H9 (cell line): ENCODE measurements around the gene MSI1. TPM values are rescaled to one million over a fixed set of nuclear protein-coding genes. Genes with fewer than 3 reads are reported as not detected.

Experiments used
- DNase-seq: peaks from one replicate; pipeline ENCODE4 v3.0.0-alpha.2; 2017
- H2AFZ ChIP-seq: one replicate; pipeline ENCODE4 v1.6.1; 2013; ENCODE audit warnings: mild to moderate bottlenecking, low read length, control low read depth, moderate library complexity
- H2AK5ac ChIP-seq: 2 replicates; pipeline ENCODE4 v1.6.1; 2013; ENCODE audit warnings: low read length, control low read depth, mixed read lengths; ENCODE audit not compliant: insufficient read length
- H2BK120ac ChIP-seq: one replicate; pipeline ENCODE4 v1.6.1; 2013; ENCODE audit warnings: low read depth, mild to moderate bottlenecking, low read length, control low read depth, inconsistent platforms; ENCODE audit not compliant: poor library complexity, severe bottlenecking
- H2BK12ac ChIP-seq: 2 replicates; pipeline ENCODE4 v1.6.1; 2013; ENCODE audit warnings: low read length, control low read depth, mixed read lengths, low read depth; ENCODE audit not compliant: insufficient read length
- H2BK15ac ChIP-seq: 2 replicates; pipeline ENCODE4 v1.6.1; 2013; ENCODE audit warnings: low read depth, low read length, control low read depth
- H2BK20ac ChIP-seq: one replicate; pipeline ENCODE4 v1.6.1; 2013; ENCODE audit warnings: low read depth, mild to moderate bottlenecking, low read length, control low read depth, inconsistent platforms; ENCODE audit not compliant: poor library complexity, severe bottlenecking
- H2BK5ac ChIP-seq: 2 replicates; pipeline ENCODE4 v1.6.1; 2013; ENCODE audit warnings: low read length, control low read depth, mixed read lengths; ENCODE audit not compliant: insufficient read length
- H3K14ac ChIP-seq: 2 replicates; pipeline ENCODE4 v1.6.1; 2013; ENCODE audit warnings: low read length, control low read depth; ENCODE audit not compliant: insufficient read depth
- H3K18ac ChIP-seq: 2 replicates; pipeline ENCODE4 v1.6.1; 2013; ENCODE audit warnings: low read depth, mild to moderate bottlenecking, mixed read lengths, low read length, control low read depth; ENCODE audit not compliant: insufficient read length
- H3K23ac ChIP-seq: 2 replicates; pipeline ENCODE4 v1.6.1; 2013; ENCODE audit warnings: low read length, control low read depth, mixed read lengths, low read depth; ENCODE audit not compliant: insufficient read length
- H3K23me2 ChIP-seq: 2 replicates; pipeline ENCODE4 v1.6.1; 2013; ENCODE audit warnings: low read depth, mild to moderate bottlenecking, mixed read lengths, low read length, control low read depth; ENCODE audit not compliant: insufficient read length, poor library complexity, severe bottlenecking
- H3K27ac ChIP-seq: 2 replicates; pipeline ENCODE4 v1.5.1; 2013; ENCODE audit warnings: low read length, control low read depth, mixed read lengths, low read depth; ENCODE audit not compliant: insufficient read length
- H3K27me3 ChIP-seq: 2 replicates; pipeline ENCODE4 v1.6.1; 2013; ENCODE audit warnings: low read length, control low read depth, inconsistent platforms; ENCODE audit not compliant: insufficient read depth
- H3K4ac ChIP-seq: 2 replicates; pipeline ENCODE4 v1.6.1; 2013; ENCODE audit warnings: low read depth, mild to moderate bottlenecking, control low read depth, inconsistent platforms, low read length, moderate library complexity
- H3K4me1 ChIP-seq: 2 replicates; pipeline ENCODE4 v1.6.1; 2013; ENCODE audit warnings: low read length, control low read depth, inconsistent platforms; ENCODE audit not compliant: insufficient read depth
- H3K4me2 ChIP-seq: 2 replicates; pipeline ENCODE4 v1.6.1; 2013; ENCODE audit warnings: low read length, control low read depth, mixed read lengths; ENCODE audit not compliant: insufficient read length, insufficient read depth
- H3K56ac ChIP-seq: 2 replicates; pipeline ENCODE4 v1.6.1; 2013; ENCODE audit warnings: low read depth, mild to moderate bottlenecking, mixed read lengths, low read length, control low read depth; ENCODE audit not compliant: insufficient read length
- H3K79me1 ChIP-seq: 2 replicates; pipeline ENCODE4 v1.6.1; 2013; ENCODE audit warnings: low read depth, mild to moderate bottlenecking, moderate library complexity, low read length, control low read depth, inconsistent platforms; ENCODE audit not compliant: insufficient read depth, poor library complexity, severe bottlenecking
- H3K79me2 ChIP-seq: 2 replicates; pipeline ENCODE4 v1.6.1; 2013; ENCODE audit warnings: low read length, control low read depth, inconsistent platforms; ENCODE audit not compliant: insufficient read depth
- H3K9ac ChIP-seq: 2 replicates; pipeline ENCODE4 v1.6.1; 2013; ENCODE audit warnings: low read length, control low read depth, mixed read lengths; ENCODE audit not compliant: insufficient read length; ENCODE audit errors: extremely low read depth
- H3K9me3 ChIP-seq: one replicate; pipeline ENCODE4 v1.6.1; 2013; ENCODE audit warnings: low read depth, low read length, inconsistent platforms; ENCODE audit not compliant: control insufficient read depth
- H3T11ph ChIP-seq: one replicate; pipeline ENCODE4 v1.6.1; 2013; ENCODE audit warnings: mild to moderate bottlenecking, low read length, control low read depth, inconsistent platforms
- H4K20me1 ChIP-seq: one replicate; pipeline ENCODE4 v1.6.1; 2013; ENCODE audit not compliant: control insufficient read depth, insufficient read length, insufficient read depth
- H4K5ac ChIP-seq: 2 replicates; pipeline ENCODE4 v1.6.1; 2013; ENCODE audit warnings: low read depth, mild to moderate bottlenecking, mixed read lengths, low read length, control low read depth; ENCODE audit not compliant: insufficient read length
- H4K8ac ChIP-seq: replicated peaks from 2 replicates; pipeline ENCODE4 v1.6.1; 2013; ENCODE audit warnings: low read length, control low read depth, mixed read lengths, low read depth; ENCODE audit not compliant: insufficient read length
- H4K91ac ChIP-seq: 2 replicates; pipeline ENCODE4 v1.6.1; 2013; ENCODE audit warnings: low read depth, mild to moderate bottlenecking, moderate library complexity, mixed read lengths, low read length, control low read depth; ENCODE audit not compliant: insufficient read length
- H3K27ac Mint-ChIP-seq, 3 experiments: 2 replicates in 2 of 3; 3 replicates in 1 of 3; pipeline ENCODE4 v1.8.0; 2020 to 2021; ENCODE audit warnings: mixed read lengths in 3 of 3, mild to moderate bottlenecking in 1 of 3, moderate library complexity in 1 of 3
- H3K27me3 Mint-ChIP-seq: 2 replicates; pipeline ENCODE4 v1.8.0; 2021; ENCODE audit warnings: low read depth, mild to moderate bottlenecking, moderate library complexity, mixed read lengths
- H3K36me3 Mint-ChIP-seq, 3 experiments: 2 replicates in 2 of 3; 3 replicates in 1 of 3; pipeline ENCODE4 v1.8.0; 2020 to 2021; ENCODE audit warnings: low read depth in 3 of 3, mixed read lengths in 3 of 3; ENCODE audit not compliant: insufficient read depth in 1 of 3
- H3K4me1 Mint-ChIP-seq, 2 experiments: 2 replicates each; pipeline ENCODE4 v1.8.0; 2020; ENCODE audit warnings: mixed read lengths in 2 of 2
- H3K4me3 Mint-ChIP-seq, 2 experiments: 2 replicates in 1 of 2; 3 replicates in 1 of 2; pipeline ENCODE4 v1.8.0; 2020 to 2021; ENCODE audit warnings: mild to moderate bottlenecking in 2 of 2, mixed read lengths in 2 of 2, moderate library complexity in 1 of 2
- H3K9me3 Mint-ChIP-seq, 2 experiments: 2 replicates in 1 of 2; 3 replicates in 1 of 2; pipeline ENCODE4 v1.8.0; 2020; ENCODE audit warnings: mild to moderate bottlenecking in 2 of 2, mixed read lengths in 2 of 2, moderate library complexity in 1 of 2
- CTCF ChIP-seq: fragments of 200-600 bp; sonication (generic); conservative IDR thresholded peaks from 3 replicates; pipeline ENCODE4 v1.8.0; 2021; ENCODE audit warnings: antibody characterized with exemption, mild to moderate bottlenecking
- WGBS: extraction: QIAGEN DNeasy Blood & Tissue Kit; methylation state at CpG from one replicate; pipeline ENCODE4 v1.1.7; 2013; ENCODE audit warnings: missing lambda C conversion rate, low lambda C conversion rate, mixed read lengths; ENCODE audit not compliant: insufficient read length; ENCODE audit errors: extremely low coverage; 5-methylcytosine and 5-hydroxymethylcytosine counted together
- total RNA-seq: library from RNA; stranded (reverse); gene quantifications from 2 replicates; pipeline ENCODE4 v1.2.1, GENCODE V29; 2021

The MSI1 gene
- total RNA-seq, 1 experiment from 2014 or later, result 91.5 TPM

GRCh38 chr12:120367924-120368788, 808 bp downstream of the MSI1 start:
- Histone ChIP-seq H4K20me1 (peaks cover 5% of the 10 kb centered on the region), H3K23ac (no peak overlapping the region), H3K4ac (no peak overlapping the region), H2BK120ac (no peak overlapping the region), H2BK20ac (no peak overlapping the region), H2BK5ac (no peak overlapping the region), H2BK15ac (no peak overlapping the region), H4K8ac (no peak overlapping the region), H3K9me3 (no peaks in the 10 kb centered on the region), H4K5ac (no peak overlapping the region), H3K56ac (no peak overlapping the region), H3K79me1 (peaks cover 2% of the 10 kb centered on the region), H3K4me1 (peaks cover 15% of the 10 kb centered on the region; the same call in 1 of the 2 replicates), H3K4me2 (peak overlapping the region; percentile 59), H2BK12ac (no peak overlapping the region), H3K18ac (peak overlapping the region; percentile 50), H3K27me3 (peaks cover 7% of the 10 kb centered on the region; the same call in 1 of the 2 replicates), H3K9ac (no peak overlapping the region), H4K91ac (no peak overlapping the region), H3K23me2 (peaks cover 17% of the 10 kb centered on the region), H2AFZ (no peak overlapping the region), H3K14ac (no peak overlapping the region; the same call in 1 of the 2 replicates), H3T11ph (no peak overlapping the region), H3K79me2 (no peaks in the 10 kb centered on the region), H3K27ac (no peak overlapping the region), H2AK5ac (no peak overlapping the region)
- no CpG with 5 or more reads among the region's 86 CpGs for WGBS
- H3K27ac Mint-ChIP-seq, result peak overlapping the region; percentile 75 to 90 (median 81); a peak in 4 of 7 replicates
- H3K36me3 Mint-ChIP-seq, result peaks cover 20 to 42% (median 39%) of the 10 kb centered on the region in 3 experiments
- peak; percentile 62 for DNase-seq
- H3K4me3 Mint-ChIP-seq, result peak overlapping the region; percentile 85 to 90
- TF ChIP-seq CTCF, result no peak
- H3K9me3 Mint-ChIP-seq, result no peaks in the 10 kb centered on the region
- peaks cover 61 to 69% of the 10 kb centered on the region in 2 experiments for H3K4me1 Mint-ChIP-seq
- peaks cover 42% of the 10 kb centered on the region for H3K27me3 Mint-ChIP-seq
